Neural cell (in vitro differentiated cells): Measurements from ENCODE around the gene MYLK.

Experiments used
- EZH2 ChIP-seq: fragments of 200-600, 300-800 bp; shearing (Covaris generic), sonication (generic); IDR thresholded peaks from 2 replicates; pipeline ENCODE4 v1.6.1; 2014; ENCODE audit warnings: antibody characterized with exemption, low read length, borderline replicate concordance, mild to moderate bottlenecking; ENCODE audit not compliant: insufficient read depth, poor library complexity, severe bottlenecking
- POLR2AphosphoS5 ChIP-seq: IDR thresholded peaks from 2 replicates; pipeline ENCODE4 v1.6.1; 2012
- RAD21 ChIP-seq: fragments of 450-650 bp; conservative IDR thresholded peaks from 2 replicates; pipeline ENCODE4 v1.6.1; 2014; ENCODE audit warnings: antibody characterized with exemption, mild to moderate bottlenecking, moderate library complexity
- SMC3 ChIP-seq: fragments of 450-650 bp; conservative IDR thresholded peaks from 2 replicates; pipeline ENCODE4 v1.6.1; 2014; ENCODE audit warnings: antibody characterized with exemption, mild to moderate bottlenecking, moderate library complexity; ENCODE audit not compliant: poor library complexity
- TF ChIP-seq, protein P1 (sequence below): fragments of 450-650 bp; IDR thresholded peaks from 2 replicates; pipeline ENCODE4 v1.5.1; 2014; ENCODE audit warnings: antibody characterized with exemption, mild to moderate bottlenecking, moderate library complexity; ENCODE audit not compliant: poor library complexity, severe bottlenecking

DNA sequence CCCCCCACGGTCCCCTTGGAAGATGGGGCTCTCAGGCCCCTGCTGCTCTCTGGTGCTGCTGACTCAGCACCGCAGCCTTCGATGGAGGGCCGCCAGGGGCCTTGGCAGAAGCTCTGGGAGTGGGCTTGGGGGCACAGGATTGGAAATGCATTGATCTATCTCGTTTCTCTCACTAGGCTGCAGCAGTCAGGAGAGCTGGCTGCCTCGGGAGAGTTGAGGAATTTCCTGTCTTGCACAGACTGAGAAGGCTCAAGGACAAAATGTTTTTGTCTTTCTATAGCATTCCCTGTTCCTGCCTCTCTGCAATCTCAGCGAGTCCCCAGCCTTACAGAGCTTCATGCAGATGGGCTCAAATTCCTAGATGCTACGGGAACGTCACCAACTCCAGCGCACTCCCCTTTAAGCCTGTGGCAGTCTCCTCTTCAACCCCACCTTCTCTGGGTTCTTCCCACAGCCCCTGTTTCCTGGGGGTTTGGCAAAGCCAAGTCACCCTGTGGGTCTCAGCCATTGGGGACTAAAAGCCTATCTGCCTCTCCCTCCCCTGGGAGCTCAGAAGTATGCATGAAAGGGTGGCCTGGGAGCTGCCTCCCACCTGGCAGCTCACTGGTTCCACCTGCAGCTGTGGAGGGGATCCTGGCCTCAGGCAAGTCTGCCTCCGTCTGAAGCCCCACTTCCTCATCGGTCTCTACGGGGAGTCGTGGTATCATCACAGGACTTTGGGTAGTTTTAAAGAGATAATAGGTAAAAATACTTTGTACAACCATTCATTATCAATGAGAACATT lies 171.9 kb downstream of the MYLK start:
- TF ChIP-seq, protein P1, sequence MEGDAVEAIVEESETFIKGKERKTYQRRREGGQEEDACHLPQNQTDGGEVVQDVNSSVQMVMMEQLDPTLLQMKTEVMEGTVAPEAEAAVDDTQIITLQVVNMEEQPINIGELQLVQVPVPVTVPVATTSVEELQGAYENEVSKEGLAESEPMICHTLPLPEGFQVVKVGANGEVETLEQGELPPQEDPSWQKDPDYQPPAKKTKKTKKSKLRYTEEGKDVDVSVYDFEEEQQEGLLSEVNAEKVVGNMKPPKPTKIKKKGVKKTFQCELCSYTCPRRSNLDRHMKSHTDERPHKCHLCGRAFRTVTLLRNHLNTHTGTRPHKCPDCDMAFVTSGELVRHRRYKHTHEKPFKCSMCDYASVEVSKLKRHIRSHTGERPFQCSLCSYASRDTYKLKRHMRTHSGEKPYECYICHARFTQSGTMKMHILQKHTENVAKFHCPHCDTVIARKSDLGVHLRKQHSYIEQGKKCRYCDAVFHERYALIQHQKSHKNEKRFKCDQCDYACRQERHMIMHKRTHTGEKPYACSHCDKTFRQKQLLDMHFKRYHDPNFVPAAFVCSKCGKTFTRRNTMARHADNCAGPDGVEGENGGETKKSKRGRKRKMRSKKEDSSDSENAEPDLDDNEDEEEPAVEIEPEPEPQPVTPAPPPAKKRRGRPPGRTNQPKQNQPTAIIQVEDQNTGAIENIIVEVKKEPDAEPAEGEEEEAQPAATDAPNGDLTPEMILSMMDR = no peak
- TF ChIP-seq EZH2 = no peak
- TF ChIP-seq SMC3 = no peak
- no peak for TF ChIP-seq POLR2AphosphoS5
- no peak for TF ChIP-seq RAD21
